ENCODE data around the gene NOX3.

NOX3 gene

GRCh38 chr6:155399745-155400653, 55.6 kb downstream of the NOX3 start:
- DNase-seq (ENCODE audit: low spot score): no peak

GRCh38 chr6:155399062-155399744, 56.4 kb downstream of the NOX3 start:
- DNase-seq (ENCODE audit: low spot score): peak; percentile 39

GRCh38 chr6:155398701-155399061, 57.0 kb downstream of the NOX3 start:
- DNase-seq (ENCODE audit: low spot score): no peak

- no peak for DNase-seq (ENCODE audit: low spot score)
Observed at GRCh38 chr6:155398221-155398620, 57.4 kb downstream of the NOX3 start.

- no peak for DNase-seq (ENCODE audit: low spot score)
Observed at GRCh38 chr6:155397172-155397705, 58.4 kb downstream of the NOX3 start.

GRCh38 chr6:155396605-155397004, 59.0 kb downstream of the NOX3 start:
- DNase-seq (ENCODE audit: low spot score): no peak

- DNase-seq (ENCODE audit: low spot score): no peak
Observed at GRCh38 chr6:155395339-155395738, 60.3 kb downstream of the NOX3 start.

- DNase-seq (ENCODE audit: low spot score): no peak
Observed at GRCh38 chr6:155389130-155389529, 66.5 kb downstream of the NOX3 start.

- DNase-seq (ENCODE audit: low spot score): no peak
Observed at GRCh38 chr6:155388591-155388990, 67.0 kb downstream of the NOX3 start.

- no peak for DNase-seq (ENCODE audit: low spot score)
Observed at GRCh38 chr6:155387481-155387880, 68.2 kb downstream of the NOX3 start.

- no peak for DNase-seq (ENCODE audit: low spot score)
Observed at GRCh38 chr6:155384321-155384952, 71.2 kb downstream of the NOX3 start.

- DNase-seq (ENCODE audit: low spot score): no peak
Observed at GRCh38 chr6:155383913-155384312, 71.7 kb downstream of the NOX3 start.

GRCh38 chr6:155382338-155382685, 73.3 kb downstream of the NOX3 start:
- no peak for DNase-seq (ENCODE audit: low spot score)

- no peak for DNase-seq (ENCODE audit: low spot score)
Observed at GRCh38 chr6:155381673-155382337, 73.8 kb downstream of the NOX3 start.

- DNase-seq (ENCODE audit: low spot score): no peak
Observed at GRCh38 chr6:155380666-155381332, 74.8 kb downstream of the NOX3 start.

- DNase-seq (ENCODE audit: low spot score): no peak
Observed at GRCh38 chr6:155378724-155379123, 76.9 kb downstream of the NOX3 start.

- no peak for DNase-seq (ENCODE audit: low spot score)
Observed at GRCh38 chr6:155378276-155378675, 77.4 kb downstream of the NOX3 start.

- no peak for DNase-seq (ENCODE audit: low spot score)
Observed at GRCh38 chr6:155377061-155377460, 78.6 kb downstream of the NOX3 start.

GRCh38 chr6:155375801-155376200, 79.8 kb downstream of the NOX3 start:
- DNase-seq (ENCODE audit: low spot score): no peak

GRCh38 chr6:155374681-155375080, 81.0 kb downstream of the NOX3 start:
- DNase-seq (ENCODE audit: low spot score): no peak

- DNase-seq (ENCODE audit: low spot score): no peak
Observed at GRCh38 chr6:155373276-155373675, 82.4 kb downstream of the NOX3 start.

- no peak for DNase-seq (ENCODE audit: low spot score)
Observed at GRCh38 chr6:155372256-155372655, 83.4 kb downstream of the NOX3 start.
